HepG2 (cell line): ENCODE measurements around the gene NAT9. TPM values are rescaled to one million over a fixed set of nuclear protein-coding genes. Genes with fewer than 3 reads are reported as not detected.

Source experiments
- AHDC1 ChIP-seq: sonication (generic); formaldehyde crosslinking; IDR thresholded peaks from 2 replicates; pipeline ENCODE4 v1.5.1; 2020; ENCODE audit warnings: mild to moderate bottlenecking, missing genetic modification reagents, borderline replicate concordance
- HNRNPK ChIP-seq: fragments of 200-400 bp; formaldehyde crosslinking; IDR thresholded peaks from 2 replicates; pipeline ENCODE4 v1.6.1; 2018; ENCODE audit warnings: low read length, low read depth, moderate library complexity, mild to moderate bottlenecking; ENCODE audit not compliant: poor library complexity, severe bottlenecking
- JUN ChIP-seq: sonication (generic); formaldehyde crosslinking; IDR thresholded peaks from 2 replicates; pipeline ENCODE4 v1.4.0; 2020; ENCODE audit warnings: mild to moderate bottlenecking, missing genetic modification reagents
- MXD1 ChIP-seq: sonication (generic); formaldehyde crosslinking; IDR thresholded peaks from 2 replicates; pipeline ENCODE4 v1.4.0; 2020; ENCODE audit warnings: mild to moderate bottlenecking, missing genetic modification reagents
- MYPOP ChIP-seq: sonication (generic); formaldehyde crosslinking; IDR thresholded peaks from 2 replicates; pipeline ENCODE4 v1.8.1; 2023; ENCODE audit warnings: mild to moderate bottlenecking, moderate library complexity, missing genetic modification reagents
- NBN ChIP-seq: fragments of 450-650 bp; conservative IDR thresholded peaks from 2 replicates; pipeline ENCODE4 v1.6.1; 2017
- RBAK ChIP-seq: sonication (generic); formaldehyde crosslinking; IDR thresholded peaks from 2 replicates; pipeline ENCODE4 v1.5.1; 2020; ENCODE audit warnings: mild to moderate bottlenecking, missing genetic modification reagents
- SALL1 ChIP-seq: sonication (generic); formaldehyde crosslinking; IDR thresholded peaks from 2 replicates; pipeline ENCODE4 v1.8.0; 2022; ENCODE audit warnings: mild to moderate bottlenecking, missing genetic modification reagents
- SATB2 ChIP-seq: sonication (generic); formaldehyde crosslinking; IDR thresholded peaks from 2 replicates; pipeline ENCODE4 v1.5.0; 2020; ENCODE audit warnings: missing genetic modification reagents
- TCF7L2 ChIP-seq: IDR thresholded peaks from 2 replicates; pipeline ENCODE4 v1.6.1; 2011; ENCODE audit warnings: mild to moderate bottlenecking, low read depth, low read length, moderate library complexity
- WIZ ChIP-seq: sonication (generic); formaldehyde crosslinking; IDR thresholded peaks from 2 replicates; pipeline ENCODE4 v1.5.1; 2020; ENCODE audit warnings: mild to moderate bottlenecking, missing genetic modification reagents
- ZNF143 ChIP-seq: sonication (generic); formaldehyde crosslinking; IDR thresholded peaks from 2 replicates; pipeline ENCODE4 v1.4.0; 2020; ENCODE audit warnings: missing genetic modification reagents
- ZNF629 ChIP-seq: sonication (generic); formaldehyde crosslinking; conservative IDR thresholded peaks from 2 replicates; pipeline ENCODE4 v1.5.0; 2020; ENCODE audit warnings: missing genetic modification reagents
- polyA plus RNA-seq, 8 experiments: library from polyadenylated mRNA; depleted of rRNA in 3 of 8; stranded (reverse) in 7 of 8; unstranded in 1 of 8; fragments of >200 nt; fragmentation: Illumina TruSeq in 4 of 8; extraction: Trizol in 4 of 8; gene quantifications; 2 replicates each; pipeline versions ENCODE4 v1.2.1 to v1.2.3, GENCODE V29; 2011 to 2016; ENCODE audit warnings: low read depth in 4 of 8, missing spikeins in 1 of 8, mixed read lengths in 1 of 8; ENCODE audit not compliant: insufficient read depth in 1 of 8
- total RNA-seq, 5 experiments: library from RNA; depleted of rRNA; stranded (reverse); fragments of >200 nt; fragmentation: Illumina TruSeq; extraction: Trizol; gene quantifications; 2 replicates each; pipeline ENCODE4 v1.2.3, GENCODE V29; 2016; ENCODE audit warnings: low read depth in 1 of 5
- TF ChIP-seq, protein P1 (sequence below): sonication (generic); formaldehyde crosslinking; IDR thresholded peaks from 2 replicates; pipeline ENCODE4 v1.8.1; 2023; ENCODE audit warnings: missing genetic modification reagents, inconsistent platforms, borderline replicate concordance
- TF ChIP-seq, protein P2 (sequence below): sonication (generic); formaldehyde crosslinking; IDR thresholded peaks from 2 replicates; pipeline ENCODE4 v1.8.1; 2023; ENCODE audit warnings: mild to moderate bottlenecking, missing genetic modification reagents
- TF ChIP-seq, protein P3 (sequence below): IDR thresholded peaks from 2 replicates; pipeline ENCODE4 v1.6.1; 2012; ENCODE audit warnings: low read depth, low read length, improper control_type of control experiment

The NAT9 gene
- total and polyA plus RNA-seq, 2 of the 13 experiments (the other 11 are each of a cell fraction or from before 2014, with no cell fraction given), result 39.7 to 44.2 TPM

DNA sequence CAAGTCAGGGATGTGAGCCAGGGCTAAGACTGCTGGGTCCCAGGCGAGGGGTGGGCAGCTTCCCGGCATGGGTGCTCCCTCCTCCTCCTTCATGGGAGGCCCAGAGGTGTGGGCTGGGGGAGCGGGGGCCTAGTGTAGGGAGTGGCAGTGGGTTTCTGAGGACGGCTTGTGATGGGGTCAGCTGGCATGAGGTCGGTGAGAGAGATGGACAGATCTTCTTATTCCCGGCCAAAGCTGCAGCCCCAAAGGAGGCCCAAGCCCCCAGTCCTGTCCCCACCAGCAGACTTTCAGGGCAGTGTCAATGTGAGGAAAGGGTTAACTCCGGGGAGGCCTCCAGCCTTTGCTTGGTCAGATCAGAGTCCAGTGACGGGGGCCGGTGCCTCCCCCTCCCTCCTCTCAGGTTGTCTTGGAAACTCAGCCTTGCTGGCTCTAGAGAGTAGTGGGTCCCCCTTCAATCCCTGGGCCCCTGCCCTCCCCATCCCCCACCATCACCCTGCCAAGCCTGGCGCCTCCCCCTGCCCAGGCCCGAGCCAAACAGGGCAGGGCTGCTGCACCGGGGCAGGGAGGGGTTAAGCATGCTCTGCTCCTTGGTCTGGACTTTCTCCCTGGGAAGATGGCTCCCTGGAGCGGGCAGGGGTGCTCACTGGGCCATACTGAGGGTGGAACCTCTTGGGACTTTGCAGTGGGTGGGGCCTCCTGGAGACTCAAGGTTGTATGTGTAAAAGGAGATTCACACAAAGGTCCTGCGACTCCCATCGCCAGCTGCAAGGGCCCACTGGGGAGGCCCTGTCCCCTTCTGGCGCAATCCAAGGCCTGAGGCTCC is 12.4 kb downstream of the NAT9 start (continued):
- TF ChIP-seq MYPOP (CRISPR knock-in tag) (peak; percentile 78; the same call in 1 of the 2 replicates), ZNF143 (CRISPR knock-in tag) (peak; percentile 35; the same call in 1 of the 2 replicates), WIZ (CRISPR knock-in tag) (no peak), HNRNPK (peak; percentile 73), ZNF629 (CRISPR knock-in tag) (peak; percentile 34; the same call in 1 of the 2 replicates), SATB2 (CRISPR knock-in tag) (no peak), NBN (no peak), AHDC1 (0 out of 2 replicates have a peak, but pooled peaks have one; percentile 54), SALL1 (CRISPR knock-in tag) (peak; percentile 60; the same call in 1 of the 2 replicates), MXD1 (CRISPR knock-in tag) (peak; percentile 56; the same call in 1 of the 2 replicates), JUN (CRISPR knock-in tag) (no peak), RBAK (CRISPR knock-in tag) (no peak), TCF7L2 (no peak)
- TF ChIP-seq, protein P1, sequence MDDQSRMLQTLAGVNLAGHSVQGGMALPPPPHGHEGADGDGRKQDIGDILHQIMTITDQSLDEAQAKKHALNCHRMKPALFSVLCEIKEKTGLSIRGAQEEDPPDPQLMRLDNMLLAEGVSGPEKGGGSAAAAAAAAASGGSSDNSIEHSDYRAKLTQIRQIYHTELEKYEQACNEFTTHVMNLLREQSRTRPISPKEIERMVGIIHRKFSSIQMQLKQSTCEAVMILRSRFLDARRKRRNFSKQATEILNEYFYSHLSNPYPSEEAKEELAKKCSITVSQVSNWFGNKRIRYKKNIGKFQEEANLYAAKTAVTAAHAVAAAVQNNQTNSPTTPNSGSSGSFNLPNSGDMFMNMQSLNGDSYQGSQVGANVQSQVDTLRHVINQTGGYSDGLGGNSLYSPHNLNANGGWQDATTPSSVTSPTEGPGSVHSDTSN (CRISPR knock-in tag), result no peak
- TF ChIP-seq, protein P2, sequence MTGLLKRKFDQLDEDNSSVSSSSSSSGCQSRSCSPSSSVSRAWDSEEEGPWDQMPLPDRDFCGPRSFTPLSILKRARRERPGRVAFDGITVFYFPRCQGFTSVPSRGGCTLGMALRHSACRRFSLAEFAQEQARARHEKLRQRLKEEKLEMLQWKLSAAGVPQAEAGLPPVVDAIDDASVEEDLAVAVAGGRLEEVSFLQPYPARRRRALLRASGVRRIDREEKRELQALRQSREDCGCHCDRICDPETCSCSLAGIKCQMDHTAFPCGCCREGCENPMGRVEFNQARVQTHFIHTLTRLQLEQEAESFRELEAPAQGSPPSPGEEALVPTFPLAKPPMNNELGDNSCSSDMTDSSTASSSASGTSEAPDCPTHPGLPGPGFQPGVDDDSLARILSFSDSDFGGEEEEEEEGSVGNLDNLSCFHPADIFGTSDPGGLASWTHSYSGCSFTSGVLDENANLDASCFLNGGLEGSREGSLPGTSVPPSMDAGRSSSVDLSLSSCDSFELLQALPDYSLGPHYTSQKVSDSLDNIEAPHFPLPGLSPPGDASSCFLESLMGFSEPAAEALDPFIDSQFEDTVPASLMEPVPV (CRISPR knock-in tag), result no peak
- TF ChIP-seq, protein P3, sequence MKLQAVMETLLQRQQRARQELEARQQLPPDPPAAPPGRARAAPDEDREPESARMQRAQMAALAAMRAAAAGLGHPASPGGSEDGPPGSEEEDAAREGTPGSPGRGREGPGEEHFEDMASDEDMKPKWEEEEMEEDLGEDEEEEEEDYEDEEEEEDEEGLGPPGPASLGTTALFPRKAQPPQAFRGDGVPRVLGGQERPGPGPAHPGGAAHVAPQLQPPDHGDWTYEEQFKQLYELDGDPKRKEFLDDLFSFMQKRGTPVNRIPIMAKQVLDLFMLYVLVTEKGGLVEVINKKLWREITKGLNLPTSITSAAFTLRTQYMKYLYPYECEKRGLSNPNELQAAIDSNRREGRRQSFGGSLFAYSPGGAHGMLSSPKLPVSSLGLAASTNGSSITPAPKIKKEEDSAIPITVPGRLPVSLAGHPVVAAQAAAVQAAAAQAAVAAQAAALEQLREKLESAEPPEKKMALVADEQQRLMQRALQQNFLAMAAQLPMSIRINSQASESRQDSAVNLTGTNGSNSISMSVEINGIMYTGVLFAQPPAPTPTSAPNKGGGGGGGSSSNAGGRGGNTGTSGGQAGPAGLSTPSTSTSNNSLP, result 0 out of 2 replicates have a peak, but pooled peaks have one; percentile 15
